Transverse colon (tissue), 4 donors: ENCODE measurements around the gene CEP41. TPM values are rescaled to one million over a fixed set of nuclear protein-coding genes. Genes with fewer than 3 reads are reported as not detected.

Experiments
- DNase-seq: peaks from one replicate; pipeline ENCODE4 v3.0.0-alpha.2; 2019
- H3K27ac ChIP-seq, 4 donors: fragments of 200-600 bp; sonication (generic); 2 replicates each; pipeline ENCODE4 v1.5.1; 2016 to 2018; ENCODE audit warnings: inconsistent platforms in 4 of 4
- H3K27me3 ChIP-seq: fragments of 200-600 bp; sonication (generic); 2 replicates; pipeline ENCODE4 v1.5.1; 2017; ENCODE audit warnings: inconsistent platforms
- H3K36me3 ChIP-seq, 4 donors: fragments of 200-600 bp; sonication (generic); 2 replicates each; pipeline ENCODE4 v1.5.1; 2017 to 2019; ENCODE audit warnings: inconsistent platforms in 4 of 4
- H3K4me1 ChIP-seq, 4 donors: fragments of 200-600 bp; sonication (generic); 2 replicates each; pipeline ENCODE4 v1.5.1; 2017 to 2020; ENCODE audit warnings: inconsistent platforms in 4 of 4
- H3K4me3 ChIP-seq, 4 donors: fragments of 200-600 bp; sonication (generic); 1 replicate in 1 of 4; 2 replicates in 3 of 4; pipeline versions ENCODE4 v1.5.1 to v1.6.1; 2017 to 2019; ENCODE audit warnings: inconsistent platforms in 4 of 4
- H3K9me3 ChIP-seq, 2 donors: fragments of 200-600 bp; sonication (generic); 2 replicates each; pipeline ENCODE4 v1.5.1; 2017 to 2019; ENCODE audit warnings: inconsistent platforms in 2 of 2
- EP300 ChIP-seq: sonication (generic); formaldehyde crosslinking; IDR thresholded peaks from one replicate; pipeline ENCODE4 v1.6.1; 2017; ENCODE audit warnings: antibody characterized with exemption, low read depth
- POLR2A ChIP-seq: fragments of 450-650 bp; IDR thresholded peaks from one replicate; pipeline ENCODE4 v1.6.1; 2016; ENCODE audit warnings: antibody characterized with exemption, mild to moderate bottlenecking, moderate library complexity
- POLR2AphosphoS5 ChIP-seq, 3 donors: sonication (generic); formaldehyde crosslinking; IDR thresholded peaks; one replicate each; pipeline ENCODE4 v1.6.1; 2016; ENCODE audit warnings: antibody characterized with exemption in 3 of 3
- WGBS, 2 donors: methylation state at CpG; one replicate each; pipeline ENCODE4 v1.1.5; 2018; ENCODE audit warnings: low coverage in 1 of 2; 5-methylcytosine and 5-hydroxymethylcytosine counted together
- in situ Hi-C, 4 donors: fragments of 200-750 bp; cut with MboI; loops; one replicate each; pipeline versions ENCODE4 v1.15.0 to v1.15.1; 2017; ENCODE audit warnings: low sequenced_read_pairs in 3 of 4, low pct_ligation_motif_present in 1 of 4, low pct_unique_long_range_greater_than_20kb in 1 of 4
- intact Hi-C: fragments of 100-400 bp; cut with DNase I; formaldehyde crosslinking; loops from one replicate; pipeline ENCODE4 v1.15.1; 2023; ENCODE audit warnings: low total_unique reads
- total RNA-seq, 4 donors: library from RNA; depleted of rRNA; stranded (reverse); fragments of >200 nt; gene quantifications; one replicate each; pipeline ENCODE4 v1.1.0, GENCODE V29; 2016
- TF ChIP-seq, protein P1 (sequence below), 5 experiments: fragments of 200-600 bp in 3 of 5; fragments of 450-650 bp in 2 of 5; sonication (generic) in 3 of 5; IDR thresholded peaks; 1 replicate in 2 of 5; 2 replicates in 3 of 5; pipeline ENCODE4 v1.5.1; 2016 to 2017; ENCODE audit warnings: antibody characterized with exemption in 5 of 5, inconsistent platforms in 3 of 5, mild to moderate bottlenecking in 2 of 5, moderate library complexity in 1 of 5

The CEP41 gene
- total RNA-seq, 4 donors from 2014 or later, result 0.75 to 4.8 (median 2.7) TPM; not detected in 1

DNA sequence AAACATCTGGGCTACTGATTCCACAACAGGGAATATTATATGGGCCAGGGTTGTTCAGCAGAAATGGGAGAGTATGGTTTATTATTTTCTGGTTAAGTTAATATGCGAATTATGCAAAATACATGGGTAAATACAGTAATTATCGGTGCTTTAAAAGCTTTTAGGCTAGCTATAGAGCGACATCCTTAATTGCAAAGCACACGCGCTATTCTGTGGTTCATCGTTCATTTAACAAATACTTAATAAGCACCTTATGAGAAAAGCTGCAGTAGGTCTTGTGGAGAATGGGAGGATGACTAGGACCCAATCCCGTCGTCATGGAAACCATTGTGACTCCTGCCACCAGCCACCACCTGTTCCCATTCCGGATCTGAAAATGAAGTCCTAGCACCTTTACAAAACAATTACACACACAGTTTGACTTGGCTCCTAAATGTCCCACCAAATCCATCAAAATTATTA is 623 bp upstream of the CEP41 start:
- peak overlapping the region; percentile 81 to 86 (median 85) for H3K27ac ChIP-seq
- H3K9me3 ChIP-seq, result no peaks in the 10 kb centered on the region
- peak overlapping the region; percentile 33 to 87 (median 62) for H3K4me3 ChIP-seq
- H3K27me3 ChIP-seq, result no peaks in the 10 kb centered on the region
- H3K4me1 ChIP-seq, result peaks cover 7 to 10% (median 8%) of the 10 kb centered on the region in 4 donors
- 25 to 39% methylated on average over 6 to 9 of the region's 9 CpGs for WGBS, 2 donors
- intact Hi-C loops (no loop called here), in situ Hi-C loops (no loop called here)
- TF ChIP-seq, protein P1, sequence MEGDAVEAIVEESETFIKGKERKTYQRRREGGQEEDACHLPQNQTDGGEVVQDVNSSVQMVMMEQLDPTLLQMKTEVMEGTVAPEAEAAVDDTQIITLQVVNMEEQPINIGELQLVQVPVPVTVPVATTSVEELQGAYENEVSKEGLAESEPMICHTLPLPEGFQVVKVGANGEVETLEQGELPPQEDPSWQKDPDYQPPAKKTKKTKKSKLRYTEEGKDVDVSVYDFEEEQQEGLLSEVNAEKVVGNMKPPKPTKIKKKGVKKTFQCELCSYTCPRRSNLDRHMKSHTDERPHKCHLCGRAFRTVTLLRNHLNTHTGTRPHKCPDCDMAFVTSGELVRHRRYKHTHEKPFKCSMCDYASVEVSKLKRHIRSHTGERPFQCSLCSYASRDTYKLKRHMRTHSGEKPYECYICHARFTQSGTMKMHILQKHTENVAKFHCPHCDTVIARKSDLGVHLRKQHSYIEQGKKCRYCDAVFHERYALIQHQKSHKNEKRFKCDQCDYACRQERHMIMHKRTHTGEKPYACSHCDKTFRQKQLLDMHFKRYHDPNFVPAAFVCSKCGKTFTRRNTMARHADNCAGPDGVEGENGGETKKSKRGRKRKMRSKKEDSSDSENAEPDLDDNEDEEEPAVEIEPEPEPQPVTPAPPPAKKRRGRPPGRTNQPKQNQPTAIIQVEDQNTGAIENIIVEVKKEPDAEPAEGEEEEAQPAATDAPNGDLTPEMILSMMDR (IDR thresholded peaks at IDR 0.05), result no peak
- TF ChIP-seq EP300 (no peak), POLR2A (no peak), POLR2AphosphoS5 (IDR thresholded peaks at IDR 0.05) (no peak)
- DNase-seq, result no peak
- no peaks in the 10 kb centered on the region for H3K36me3 ChIP-seq

DNA sequence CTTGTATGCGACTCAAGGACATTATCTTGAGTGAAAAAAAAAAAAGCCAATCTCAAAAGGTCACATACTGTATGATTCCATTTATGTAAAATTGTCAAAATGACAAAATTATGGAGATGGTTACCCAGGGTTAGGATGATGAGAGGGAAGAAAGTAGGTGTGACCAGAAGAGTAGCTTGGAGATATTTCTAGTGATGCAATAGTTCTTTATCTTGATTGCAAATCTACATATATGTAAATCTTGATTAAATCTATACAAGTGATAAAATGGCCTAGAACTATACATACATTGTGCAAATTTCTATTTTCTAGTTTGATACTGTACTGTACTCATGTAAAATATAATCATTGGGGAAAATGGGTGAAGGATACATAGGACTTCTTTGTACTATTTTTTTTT is 4.6 kb downstream of the CEP41 start:
- no peak for DNase-seq
- in situ Hi-C loops, result no loop called here
- no peaks in the 10 kb centered on the region for H3K9me3 ChIP-seq
- TF ChIP-seq, protein P1 (IDR thresholded peaks at IDR 0.05), result no peak
- TF ChIP-seq POLR2AphosphoS5 (IDR thresholded peaks at IDR 0.05) (no peak), POLR2A (no peak), EP300 (no peak)
- WGBS, 2 donors, result 92 to 94% methylated on average over 1 of the region's 1 CpG
- H3K4me3 ChIP-seq, result no peak overlapping the region
- no peaks in the 10 kb centered on the region for H3K36me3 ChIP-seq
- no peaks in the 10 kb centered on the region for H3K27me3 ChIP-seq
- peaks cover under 1 to 8% (median 2%) of the 10 kb centered on the region in 4 donors for H3K4me1 ChIP-seq
- intact Hi-C loops, result no loop called here
- no peak overlapping the region for H3K27ac ChIP-seq

DNA sequence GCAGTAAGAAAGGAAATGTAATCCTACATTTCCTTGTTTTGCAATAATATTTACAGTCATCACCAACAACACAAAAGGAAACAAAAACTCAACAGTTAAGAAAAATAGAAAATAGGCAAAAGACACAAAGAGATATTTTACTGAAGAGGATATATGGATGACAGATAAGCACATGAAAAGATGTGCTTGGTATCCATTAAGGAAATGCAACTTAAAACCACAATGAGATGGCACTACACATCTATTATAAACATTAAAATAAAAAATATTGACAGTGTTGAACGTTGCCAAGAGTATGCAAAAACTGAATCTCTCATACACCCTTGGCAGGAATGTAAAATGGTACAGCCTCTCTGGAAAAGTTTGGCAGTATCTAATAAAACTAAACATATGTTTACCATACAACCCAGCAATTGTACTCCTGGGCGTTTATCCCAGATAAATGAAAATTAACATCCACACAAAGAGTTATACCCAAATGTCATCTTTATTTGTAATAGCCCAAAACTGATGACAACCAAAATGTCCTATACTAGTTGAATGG is 5.4 kb downstream of the CEP41 start:
- no peak for DNase-seq
- H3K4me1 ChIP-seq, result peaks cover 0 to 10% (median under 1%) of the 10 kb centered on the region in 4 donors
- H3K36me3 ChIP-seq, result no peaks in the 10 kb centered on the region
- TF ChIP-seq POLR2A (no peak), EP300 (no peak), POLR2AphosphoS5 (IDR thresholded peaks at IDR 0.05) (no peak)
- TF ChIP-seq, protein P1 (IDR thresholded peaks at IDR 0.05), result no peak
- H3K4me3 ChIP-seq, result no peak overlapping the region
- H3K27me3 ChIP-seq, result no peaks in the 10 kb centered on the region
- H3K27ac ChIP-seq, result no peak overlapping the region
- intact Hi-C loops, result no loop called here
- H3K9me3 ChIP-seq, result no peaks in the 10 kb centered on the region
- 50 to 61% methylated on average over 1 to 2 of the region's 2 CpGs for WGBS, 2 donors
- in situ Hi-C loops, result no loop called here

DNA sequence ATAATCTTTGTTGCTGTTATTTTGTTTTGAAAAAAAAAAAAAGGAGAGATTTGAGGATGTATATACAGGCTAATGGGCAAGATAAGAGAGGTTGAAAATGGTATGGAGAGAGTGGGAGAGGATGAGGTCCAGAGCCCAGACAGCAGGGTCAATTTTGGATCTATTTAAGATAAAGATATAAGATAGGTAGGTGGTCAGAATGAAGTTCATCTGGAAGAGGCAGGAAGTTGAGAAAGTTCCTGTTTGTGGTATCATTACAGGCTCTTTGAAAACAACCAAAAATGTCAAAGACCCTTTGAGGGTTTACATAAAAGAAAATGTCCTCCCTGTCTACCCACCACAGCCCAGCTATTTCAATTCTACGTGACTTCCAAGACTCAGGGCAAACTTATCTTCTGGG is 7.5 kb downstream of the CEP41 start:
- Histone ChIP-seq H3K9me3 (no peaks in the 10 kb centered on the region), H3K4me3 (no peak overlapping the region), H3K27me3 (no peaks in the 10 kb centered on the region), H3K36me3 (no peaks in the 10 kb centered on the region), H3K27ac (no peak overlapping the region), H3K4me1 (peaks cover 0 to 18% (median 0%) of the 10 kb centered on the region in 4 donors)
- DNase-seq, result no peak
- TF ChIP-seq POLR2AphosphoS5 (IDR thresholded peaks at IDR 0.05) (no peak), POLR2A (no peak)
- intact Hi-C loops (no loop called here), in situ Hi-C loops (no loop called here)
- 96 to 100% methylated on average over 1 of the region's 1 CpG for WGBS, 2 donors

DNA sequence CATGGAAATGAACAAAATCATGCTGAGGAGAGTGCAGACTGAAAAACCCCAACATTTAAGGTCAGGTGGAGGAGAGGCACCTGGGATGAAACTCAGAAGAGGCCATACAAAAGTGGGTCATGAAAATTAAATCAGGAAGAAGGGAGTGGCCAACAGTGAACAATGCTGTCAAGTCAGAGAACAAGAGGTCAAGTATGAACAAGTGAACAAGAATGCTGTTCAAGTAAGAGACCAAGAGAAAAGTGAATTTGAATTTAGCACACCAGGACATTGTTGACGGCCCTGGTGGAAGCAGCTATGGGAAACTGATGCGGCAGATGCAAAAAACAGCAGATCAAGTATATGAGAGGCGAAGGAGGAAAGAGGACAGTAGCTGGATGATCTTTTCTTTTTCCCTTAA is 7.9 kb downstream of the CEP41 start:
- intact Hi-C loops, result no loop called here
- H3K36me3 ChIP-seq, result no peaks in the 10 kb centered on the region
- no peak for DNase-seq
- no peak overlapping the region for H3K27ac ChIP-seq
- no peaks in the 10 kb centered on the region for H3K27me3 ChIP-seq
- no peaks in the 10 kb centered on the region for H3K9me3 ChIP-seq
- WGBS, 2 donors, result 83 to 84% methylated on average over 2 to 3 of the region's 3 CpGs
- TF ChIP-seq EP300 (no peak), POLR2AphosphoS5 (IDR thresholded peaks at IDR 0.05) (no peak), POLR2A (no peak)
- TF ChIP-seq, protein P1 (IDR thresholded peaks at IDR 0.05), result no peak
- in situ Hi-C loops, result no loop called here
- peaks cover 0 to 18% (median 0%) of the 10 kb centered on the region in 4 donors for H3K4me1 ChIP-seq
- H3K4me3 ChIP-seq, result no peak overlapping the region
